Measurements from ENCODE around the gene TGFB1.
"Not testable (repeated sequence)": the region's sequence is repeated elsewhere in the genome, so short reads cannot be mapped to it uniquely, and the experiment has no call there.

The TGFB1 gene

DNA sequence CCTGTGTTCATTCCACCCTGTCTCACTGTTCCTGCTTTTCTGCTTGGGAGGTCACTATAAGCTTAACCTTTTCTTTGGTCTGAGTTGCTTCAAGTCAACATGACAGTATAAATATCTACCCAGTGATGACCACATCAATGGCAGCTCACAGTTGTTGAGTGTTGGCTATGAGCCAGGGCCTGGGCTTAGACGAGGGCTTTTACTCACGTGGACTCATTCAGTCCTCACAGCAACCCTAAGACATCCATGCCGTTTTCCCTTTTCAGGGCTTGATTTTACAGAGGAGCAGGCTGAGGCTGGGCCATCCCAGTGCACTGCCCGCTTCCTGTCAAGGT lies 54.0 kb downstream of the TGFB1 start:
- DNase-seq: peak; percentile 58

DNA sequence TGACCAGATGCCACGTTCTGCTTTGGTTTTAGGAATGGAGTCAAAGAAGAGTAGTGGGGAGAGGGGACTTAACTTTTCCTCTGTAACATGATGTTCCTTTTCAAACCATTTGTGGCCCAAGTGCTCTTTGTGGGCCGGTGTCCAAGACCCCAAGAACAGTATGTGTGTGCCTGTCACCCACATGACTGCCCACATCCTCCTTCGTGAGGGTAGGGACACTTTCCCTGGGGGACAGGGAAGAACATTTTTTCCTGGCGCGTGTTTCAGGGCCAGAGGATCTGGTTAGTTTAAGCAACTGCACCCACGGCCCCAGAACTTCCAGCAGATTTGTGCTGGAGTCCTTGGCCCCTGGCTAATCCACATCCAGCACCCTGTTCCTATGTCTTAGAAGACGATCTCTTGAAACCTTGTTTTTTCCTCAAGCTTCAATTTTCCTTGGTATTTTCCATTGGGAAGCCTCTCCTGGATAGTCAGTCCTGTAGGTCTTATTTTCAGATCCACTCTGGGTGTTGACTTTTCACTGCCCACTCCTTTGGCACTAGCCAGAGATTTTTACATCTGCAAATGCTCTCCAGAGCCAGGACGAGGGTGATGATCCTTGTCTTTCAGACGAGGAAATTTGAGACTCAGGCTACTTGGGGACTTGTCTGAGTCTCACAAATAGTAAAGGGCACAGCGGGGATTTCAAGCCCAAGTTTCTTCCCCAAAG lies 54.5 kb downstream of the TGFB1 start:
- DNase-seq: no peak

DNA sequence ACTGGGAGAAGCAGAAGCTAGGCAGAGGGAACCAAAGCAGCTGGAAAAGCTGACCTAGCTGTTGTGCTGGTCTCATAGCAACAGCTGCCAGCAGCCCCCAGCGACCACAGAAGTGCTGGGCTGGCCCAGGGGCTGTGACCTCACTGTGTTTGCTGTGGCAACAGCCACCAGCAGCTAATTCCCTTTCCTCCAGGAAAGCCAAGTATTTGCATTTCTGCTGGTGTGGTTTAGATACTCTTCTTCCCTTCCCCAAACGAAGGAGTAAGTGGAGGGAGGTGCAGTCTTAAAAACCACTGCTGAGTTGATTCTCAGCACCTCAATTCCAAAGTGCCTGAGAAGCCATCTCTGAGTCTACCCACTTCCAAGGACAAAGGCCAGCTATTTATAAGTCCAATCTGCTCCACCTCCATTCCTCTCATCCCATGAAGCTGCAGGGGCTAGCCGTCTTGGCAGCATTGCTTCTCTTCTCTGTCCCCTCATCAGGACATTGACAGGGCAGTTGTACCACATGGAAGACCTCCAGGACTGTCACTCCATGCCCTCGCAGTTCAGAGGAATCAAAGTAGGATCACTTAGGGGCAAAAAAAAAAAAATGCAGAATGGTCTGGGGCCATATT lies 55.3 kb downstream of the TGFB1 start:
- DNase-seq: peak; percentile 56

DNA sequence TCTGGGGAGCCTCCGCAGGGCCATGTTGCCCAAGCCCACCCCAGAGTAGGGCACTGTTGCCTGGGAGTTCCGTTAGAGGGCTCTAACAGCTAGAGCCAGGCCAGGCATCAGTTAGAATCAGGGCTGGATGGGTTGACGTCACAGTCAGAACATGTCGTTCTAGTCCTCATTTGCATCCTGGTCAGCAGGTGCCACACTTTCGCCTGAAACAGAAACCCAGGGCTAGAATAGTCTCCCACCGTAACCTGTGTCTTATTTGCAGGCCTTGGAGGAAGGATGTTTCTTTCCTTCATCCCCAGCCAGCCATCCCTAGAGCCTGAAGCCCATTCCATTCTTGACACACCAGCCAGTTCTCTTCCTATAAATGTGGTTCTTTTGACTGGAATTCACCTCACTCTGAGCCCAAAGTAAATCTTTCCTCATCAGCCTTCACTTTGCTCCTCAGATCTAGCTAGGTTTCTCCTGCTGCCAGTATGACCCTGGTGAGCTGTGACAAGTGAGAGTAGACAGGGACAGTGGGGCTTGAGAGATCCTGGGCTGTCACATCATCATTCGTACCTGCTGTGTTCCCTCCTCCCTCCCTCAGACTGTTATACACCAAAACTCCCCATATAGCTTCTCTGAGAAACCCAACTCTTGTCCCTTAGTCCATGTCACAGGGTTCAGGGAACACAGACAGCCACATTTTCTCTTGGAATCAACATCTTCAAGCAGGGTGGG lies 55.9 kb downstream of the TGFB1 start:
- DNase-seq: no peak

DNA sequence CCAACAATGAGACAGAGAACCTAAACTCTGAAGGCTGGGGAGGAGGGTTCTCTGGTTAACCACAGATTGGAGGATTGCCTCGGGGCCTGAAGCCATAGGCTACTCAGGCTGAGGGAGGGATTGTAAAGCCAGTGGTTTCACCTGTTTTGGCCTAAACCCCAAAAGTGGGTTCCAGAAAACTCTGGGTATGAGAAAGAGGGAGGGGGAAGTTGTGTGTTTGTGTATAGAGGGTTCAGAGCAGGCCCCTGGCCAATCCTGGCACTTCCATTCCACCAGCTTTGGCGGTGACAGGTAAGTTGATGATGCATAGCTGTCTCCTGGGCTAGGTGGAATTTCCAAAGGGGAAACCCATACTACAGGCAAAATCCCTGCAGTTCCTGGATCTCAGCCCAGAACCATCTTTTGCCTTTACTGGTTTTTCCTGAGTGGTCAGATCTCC lies 57.3 kb downstream of the TGFB1 start:
- DNase-seq: no peak

DNA sequence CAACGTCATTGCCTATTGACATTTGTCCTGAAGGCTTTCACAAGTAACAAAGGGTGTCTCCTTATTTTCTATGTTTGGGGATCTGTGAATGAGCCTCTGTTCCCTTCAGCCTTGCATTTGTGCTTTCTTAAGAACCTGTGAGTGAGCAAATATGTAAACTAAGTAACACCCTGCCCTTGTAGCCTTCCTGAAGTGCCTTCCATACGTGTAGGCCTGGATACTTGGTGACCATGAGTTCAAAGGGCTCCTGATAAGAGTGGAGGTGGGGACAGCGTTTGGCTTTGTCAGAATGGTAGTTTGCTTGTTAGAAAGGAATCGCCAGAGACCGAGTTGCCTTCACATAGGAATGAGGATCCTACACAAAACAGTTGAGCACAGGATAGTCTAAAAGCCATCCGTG lies 58.2 kb downstream of the TGFB1 start:
- DNase-seq: no peak

DNA sequence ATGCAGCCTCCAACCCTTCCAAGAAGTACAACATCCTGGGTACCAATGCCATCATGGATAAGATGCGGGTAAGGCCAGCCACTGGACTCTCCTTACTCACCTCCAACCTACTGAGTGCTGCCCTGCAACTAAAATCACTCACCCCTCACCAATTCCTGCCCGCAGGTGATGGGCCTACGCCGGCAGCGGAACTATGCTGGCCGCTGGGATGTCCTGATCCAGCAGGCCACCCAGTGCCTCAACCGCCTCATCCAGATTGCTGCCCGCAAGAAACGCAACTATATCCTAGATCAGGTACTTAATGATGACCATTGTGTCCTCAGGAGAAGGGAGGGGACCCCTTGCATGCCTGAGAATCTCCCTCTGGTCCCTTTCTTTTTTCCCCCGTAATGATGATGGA lies 59.3 kb downstream of the TGFB1 start:
- no peak for DNase-seq

DNA sequence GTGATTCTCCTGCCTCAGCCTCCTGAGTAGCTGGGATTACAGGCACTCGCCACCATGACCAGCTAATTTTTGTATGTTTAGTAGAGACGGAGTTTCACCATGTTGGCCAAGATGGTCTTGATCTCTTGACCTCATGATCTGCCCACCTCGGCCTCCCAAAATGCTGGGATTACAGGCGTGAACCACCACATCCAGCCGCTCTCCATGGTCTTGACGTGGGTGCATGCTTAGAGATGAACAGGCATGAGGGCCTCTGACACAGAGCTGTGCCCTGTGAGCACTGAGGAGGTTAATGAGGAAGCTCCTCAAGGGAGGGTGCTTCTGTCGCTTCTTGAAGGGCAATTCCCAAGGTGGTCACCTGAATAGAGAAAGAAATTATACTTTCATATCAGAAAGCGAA lies 63.9 kb downstream of the TGFB1 start:
- DNase-seq: not testable (repeated sequence)

DNA sequence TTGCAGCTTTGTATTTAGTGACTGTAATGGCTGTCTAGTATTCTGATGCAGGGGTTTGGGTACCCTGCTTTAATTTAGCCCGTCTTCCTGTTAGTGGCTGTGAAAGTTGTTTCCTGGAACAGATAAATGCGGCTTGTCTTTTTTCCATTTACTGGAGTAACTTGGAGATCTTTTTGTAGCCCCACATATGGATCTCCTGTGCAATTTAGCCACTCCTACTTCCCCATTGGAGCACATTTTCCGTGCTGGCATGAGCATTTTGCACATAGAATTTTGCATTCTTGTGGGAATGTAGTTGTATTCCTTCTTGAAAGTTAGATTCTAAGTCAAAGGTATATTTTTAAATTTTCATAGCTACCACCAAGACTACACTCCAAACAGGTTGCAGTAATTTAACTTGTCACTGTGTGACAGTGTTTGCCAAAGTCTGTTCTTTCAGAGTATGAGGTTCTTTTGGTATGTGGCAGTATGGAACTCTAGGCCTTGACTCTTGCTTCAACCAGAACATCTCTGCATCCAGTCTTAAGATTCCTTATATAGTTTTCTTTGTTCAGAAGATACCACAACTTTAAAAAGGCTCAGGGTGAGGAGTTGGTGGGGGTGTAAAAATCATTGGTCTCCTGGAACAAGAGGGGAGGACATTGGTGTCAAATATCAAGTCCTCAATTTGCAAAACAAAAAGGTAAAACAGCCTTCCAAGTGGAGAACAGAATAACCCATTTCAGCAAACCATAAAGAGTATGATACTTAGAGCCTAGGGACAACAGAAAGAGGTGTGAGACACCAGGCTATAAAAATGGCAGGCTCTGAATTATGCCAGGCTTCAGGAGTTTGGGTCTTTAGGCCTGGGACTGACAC lies 64.8 kb downstream of the TGFB1 start:
- no peak for DNase-seq
